HuH-7.5 (cell line): ENCODE data around the gene NGEF.

ENCODE experiments used
- DNase-seq: peaks from one replicate; pipeline ENCODE4 v3.0.0; 2011; ENCODE audit warnings: low spot score

Gene NGEF

GRCh38 chr2:232970051-232970450, 43.0 kb downstream of the NGEF start:
- DNase-seq = no peak

GRCh38 chr2:232967474-232967873, 45.6 kb downstream of the NGEF start:
- DNase-seq = no peak

DNA sequence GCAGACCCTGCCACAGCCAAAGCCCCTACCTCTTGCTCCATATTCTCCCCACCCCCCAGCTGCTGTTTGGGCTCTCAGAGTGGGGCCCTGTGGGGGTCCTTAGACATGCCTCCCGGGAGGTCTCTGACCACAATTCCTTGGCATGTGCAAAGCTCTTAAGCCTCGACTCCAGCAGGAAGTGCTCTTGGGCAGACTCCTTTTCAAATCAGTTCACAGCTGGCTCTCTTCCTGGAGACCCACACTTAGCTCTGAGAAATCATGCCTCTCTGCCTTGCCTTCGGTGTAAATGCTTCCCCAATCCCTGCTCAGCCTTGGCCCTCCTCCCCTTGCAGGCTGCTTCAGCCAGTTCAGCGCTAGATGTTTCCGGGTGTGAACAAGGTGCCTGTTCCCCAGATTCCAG, 46.9 kb downstream of the NGEF start:
- DNase-seq = no peak

- no peak for DNase-seq
Measured at GRCh38 chr2:232963913-232964312, 49.1 kb downstream of the NGEF start.

GRCh38 chr2:232960862-232961261, 52.2 kb downstream of the NGEF start:
- DNase-seq = no peak

DNA sequence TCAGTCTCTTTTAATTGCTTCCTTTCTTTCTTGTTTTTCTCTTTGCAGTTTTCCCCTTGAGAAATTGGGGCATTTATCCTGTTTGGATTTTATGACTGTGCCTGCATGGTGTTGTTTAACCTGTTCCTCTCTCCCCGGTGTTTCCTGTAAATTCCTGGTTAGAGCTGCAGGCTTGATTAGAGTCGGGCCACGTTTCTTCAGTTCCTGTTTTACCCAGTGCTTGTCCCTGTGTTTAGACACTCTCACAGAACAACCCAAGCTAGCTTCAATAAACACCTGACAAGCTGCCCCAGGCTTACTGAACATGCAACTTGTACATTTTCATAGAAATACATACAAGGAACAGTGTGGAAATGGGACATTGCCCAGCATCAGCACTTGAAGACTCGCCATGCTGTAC, 53.9 kb downstream of the NGEF start:
- no peak for DNase-seq

DNA sequence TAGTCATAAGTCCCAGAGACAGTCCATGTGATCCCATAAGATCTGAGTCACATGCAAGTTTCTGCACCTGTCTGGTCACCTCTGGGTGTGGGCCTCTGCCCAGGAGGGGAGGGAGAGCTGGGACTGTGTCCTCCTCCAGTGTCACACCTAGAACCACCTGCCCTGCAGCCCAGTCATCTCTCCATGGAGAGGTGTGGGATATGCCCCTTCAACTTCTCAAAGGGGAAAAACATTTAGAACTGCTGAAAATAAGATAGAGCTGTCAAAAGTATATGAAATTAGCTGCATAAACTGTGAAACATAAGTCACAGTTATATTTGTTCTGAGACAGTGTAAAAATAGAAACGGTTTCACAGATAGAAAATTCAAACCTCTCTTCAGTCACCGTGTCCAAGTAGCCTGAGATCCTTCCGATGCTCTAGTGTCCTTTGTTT, 55.4 kb downstream of the NGEF start:
- DNase-seq = no peak

- no peak for DNase-seq
Measured at GRCh38 chr2:232955856-232956255, 57.2 kb downstream of the NGEF start.

- no peak for DNase-seq
Measured at GRCh38 chr2:232954691-232955090, 58.4 kb downstream of the NGEF start.

- no peak for DNase-seq
Measured at GRCh38 chr2:232951891-232952290, 61.2 kb downstream of the NGEF start.

DNA sequence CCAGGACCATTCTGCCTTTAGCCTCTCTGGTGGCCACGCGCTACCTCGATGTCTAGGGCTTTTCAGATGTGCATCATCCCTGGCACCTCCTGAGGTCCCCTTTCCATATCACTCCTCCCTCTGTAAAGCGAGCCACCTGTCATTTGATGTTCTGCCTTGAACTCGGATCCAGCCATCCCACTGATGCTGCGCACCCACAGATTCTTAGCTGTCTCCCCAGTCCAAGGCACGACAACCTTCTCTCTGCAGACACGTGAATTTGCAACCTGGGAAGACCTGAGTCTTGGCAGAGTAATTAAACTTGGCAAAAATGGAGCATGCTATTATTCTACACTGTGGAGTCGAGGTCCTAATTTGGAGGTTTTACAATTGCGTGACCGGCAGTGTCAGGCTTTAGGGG, 61.9 kb downstream of the NGEF start:
- no peak for DNase-seq

DNA sequence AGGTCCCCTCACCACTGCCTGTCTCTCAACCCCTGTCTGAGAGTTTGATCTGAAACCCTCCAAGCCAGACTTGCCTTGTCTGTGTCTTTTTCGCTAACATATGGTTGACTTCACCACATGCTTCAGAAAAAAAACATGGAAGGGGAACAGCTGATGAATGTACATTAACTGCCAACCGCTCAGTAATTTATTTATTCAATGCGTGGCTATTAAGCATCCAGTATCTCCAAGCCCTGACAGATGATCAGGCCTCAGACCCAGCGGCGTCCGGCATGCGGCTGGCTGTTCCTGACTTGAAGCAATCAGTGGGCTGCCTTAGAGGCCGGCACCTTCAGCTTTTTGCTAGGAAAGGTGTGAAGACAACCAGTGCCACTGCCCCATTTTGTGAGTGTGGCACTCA, 62.3 kb downstream of the NGEF start:
- DNase-seq = no peak

- DNase-seq = no peak
Measured at GRCh38 chr2:232949016-232949415, 64.0 kb downstream of the NGEF start.

DNA sequence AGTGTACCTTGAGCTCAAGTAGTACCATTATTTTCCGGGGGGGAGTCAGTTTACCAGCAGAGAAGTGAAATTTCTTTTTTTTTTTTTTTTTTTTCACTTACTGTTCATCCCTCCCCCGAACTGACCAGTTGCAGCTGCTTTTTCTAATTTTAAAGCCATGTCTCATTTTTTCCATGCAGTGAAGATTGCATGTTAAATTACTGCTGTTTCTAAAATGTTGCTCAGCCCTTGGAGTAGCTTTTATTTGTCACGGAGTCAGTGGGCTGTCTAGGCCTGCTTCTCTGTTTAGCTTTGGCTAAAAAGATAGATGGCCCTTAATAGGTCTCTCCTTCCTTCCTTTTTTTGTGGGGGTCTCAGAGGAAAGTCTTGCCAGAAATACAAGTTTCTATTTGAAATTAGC, 70.2 kb downstream of the NGEF start:
- DNase-seq = no peak

DNA sequence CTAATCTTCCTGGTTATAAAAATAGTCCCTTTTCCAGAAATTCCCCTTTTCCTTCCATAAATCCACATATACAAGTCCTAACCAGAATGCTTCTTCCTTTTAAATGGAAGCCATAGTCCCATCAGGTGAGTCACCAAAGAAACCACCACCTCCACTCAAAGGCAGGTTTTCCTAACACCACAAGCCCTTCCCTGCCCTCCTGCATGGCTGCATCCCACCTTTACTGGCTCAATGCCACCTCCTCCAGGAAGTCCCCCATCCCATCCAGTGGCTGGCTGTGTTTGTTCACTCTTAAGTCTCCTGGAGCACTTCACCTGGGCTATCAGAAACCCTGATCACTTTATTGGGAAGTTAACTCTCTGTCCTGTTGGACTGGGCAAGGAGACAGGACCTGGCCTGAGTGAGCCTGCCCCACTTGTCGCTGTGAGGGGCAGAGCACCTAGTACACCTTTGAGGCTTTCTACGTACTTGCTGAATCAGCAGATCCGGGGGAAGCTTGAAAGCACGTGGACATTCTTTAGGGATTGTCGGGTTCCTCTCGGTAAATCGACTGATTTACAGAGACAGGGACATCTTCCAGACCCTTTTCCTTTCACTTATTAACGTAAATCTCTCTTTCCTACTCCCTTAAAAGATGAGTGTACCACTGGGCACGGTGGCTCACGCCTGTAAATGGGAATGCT, 71.0 kb downstream of the NGEF start:
- no peak for DNase-seq

DNA sequence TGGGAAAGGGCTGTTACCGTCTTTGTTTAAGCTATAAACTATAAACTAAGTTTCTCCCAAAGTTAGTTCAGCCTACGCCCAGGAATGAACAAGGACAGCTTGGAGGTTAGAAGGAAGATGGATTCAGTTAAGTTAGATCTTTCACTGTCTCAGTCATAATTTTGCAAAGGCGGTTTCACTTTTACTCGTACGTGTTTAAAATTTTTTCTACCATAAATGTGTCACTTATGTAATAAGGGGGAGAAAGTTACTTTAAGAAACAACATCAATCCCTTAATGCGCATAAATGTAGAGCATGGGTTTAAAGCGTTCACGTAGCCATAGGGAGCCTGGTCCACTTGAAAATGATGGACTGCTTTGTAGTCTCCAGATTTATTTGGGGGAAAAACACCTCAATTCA, 71.7 kb downstream of the NGEF start:
- DNase-seq = no peak

- no peak for DNase-seq
Measured at GRCh38 chr2:232940724-232941123, 72.3 kb downstream of the NGEF start.

DNA sequence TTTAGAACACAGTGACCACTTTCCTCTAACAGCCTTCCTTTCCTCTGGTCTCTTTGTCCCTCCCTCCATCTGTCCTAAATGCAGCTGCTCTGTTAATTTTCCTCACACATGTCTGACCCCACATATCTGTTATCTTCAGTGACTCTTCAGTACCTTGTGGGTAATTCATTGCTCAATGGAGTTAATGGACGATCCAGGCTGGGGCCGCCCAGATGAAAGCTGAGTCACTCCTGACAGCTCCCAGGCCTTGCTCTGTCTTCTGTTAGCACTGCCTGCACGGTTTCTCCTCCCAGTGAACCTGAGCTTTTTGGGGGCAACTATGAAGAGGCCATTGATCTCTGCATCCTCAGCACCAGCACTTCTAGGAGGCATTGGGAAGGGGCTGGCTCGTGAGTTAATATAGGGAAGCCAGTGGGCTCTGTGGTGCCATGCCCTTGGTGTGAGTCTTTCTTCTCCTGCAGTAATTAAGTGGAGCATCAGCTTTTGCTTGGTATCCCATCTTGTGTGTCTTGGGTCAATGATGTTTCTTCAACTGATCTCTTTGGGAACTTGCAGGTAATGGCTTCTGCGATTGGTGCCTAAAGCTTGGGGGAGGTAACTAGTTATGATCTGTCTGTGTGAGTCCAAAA, 75.7 kb downstream of the NGEF start:
- no peak for DNase-seq

- DNase-seq = no peak
Measured at GRCh38 chr2:232931636-232932035, 81.4 kb downstream of the NGEF start.

DNA sequence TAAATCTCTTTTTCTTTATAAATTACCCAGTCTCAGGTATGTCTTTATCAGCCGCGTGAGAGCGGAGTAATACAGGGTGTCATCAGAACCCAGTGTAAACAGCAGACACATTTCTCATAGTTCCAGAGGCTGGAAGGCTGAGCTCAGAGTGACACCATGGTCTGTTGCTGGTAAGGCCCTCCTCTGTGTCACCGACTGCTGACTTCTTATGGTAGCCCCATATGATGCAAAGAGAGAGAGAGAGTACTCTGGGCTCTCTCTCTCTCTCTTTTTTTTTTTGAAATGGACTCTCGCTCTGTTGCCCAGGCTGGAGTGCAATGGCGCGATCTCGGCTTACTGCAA, 83.0 kb downstream of the NGEF start:
- no peak for DNase-seq

DNA sequence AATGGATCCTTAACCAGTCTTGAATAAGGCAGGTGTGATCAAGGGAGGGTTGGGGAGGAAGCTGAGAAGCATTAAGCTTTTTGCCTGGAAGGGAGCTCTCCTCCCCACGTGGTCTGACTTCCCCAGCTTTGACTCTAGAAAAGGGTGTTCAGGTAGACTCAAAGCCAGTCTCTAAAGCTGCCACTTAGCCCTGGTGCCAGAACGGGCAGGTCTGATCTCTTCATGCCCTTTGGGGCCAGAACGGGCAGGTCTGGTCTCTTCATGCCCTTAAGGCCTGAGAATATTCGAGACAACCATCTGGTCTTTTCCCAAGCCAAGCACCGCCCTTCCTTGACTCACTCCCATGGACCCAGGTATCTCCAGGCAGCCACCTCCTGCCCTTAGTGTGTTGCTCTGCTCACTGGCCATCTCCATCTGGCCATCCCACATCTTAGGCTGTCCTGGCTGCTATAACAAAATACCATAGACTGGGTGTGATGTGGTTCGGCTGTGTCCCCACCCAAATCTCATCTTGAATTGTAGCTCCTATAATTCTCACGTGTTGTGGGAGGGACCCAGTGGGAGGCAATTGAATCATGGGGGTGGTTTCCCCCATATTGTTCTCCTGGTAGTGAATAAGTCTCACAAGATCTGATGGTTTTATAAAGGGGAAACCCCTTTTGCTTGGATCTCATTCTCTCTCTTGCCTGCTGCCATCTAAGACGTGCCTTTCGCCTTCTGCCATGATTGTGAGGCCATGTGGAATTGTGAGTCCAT, 83.6 kb downstream of the NGEF start:
- no peak for DNase-seq

- no peak for DNase-seq
Measured at GRCh38 chr2:232928551-232929302, 84.3 kb downstream of the NGEF start.
